ENCODE results near the gene RABIF.

Gene RABIF

DNA sequence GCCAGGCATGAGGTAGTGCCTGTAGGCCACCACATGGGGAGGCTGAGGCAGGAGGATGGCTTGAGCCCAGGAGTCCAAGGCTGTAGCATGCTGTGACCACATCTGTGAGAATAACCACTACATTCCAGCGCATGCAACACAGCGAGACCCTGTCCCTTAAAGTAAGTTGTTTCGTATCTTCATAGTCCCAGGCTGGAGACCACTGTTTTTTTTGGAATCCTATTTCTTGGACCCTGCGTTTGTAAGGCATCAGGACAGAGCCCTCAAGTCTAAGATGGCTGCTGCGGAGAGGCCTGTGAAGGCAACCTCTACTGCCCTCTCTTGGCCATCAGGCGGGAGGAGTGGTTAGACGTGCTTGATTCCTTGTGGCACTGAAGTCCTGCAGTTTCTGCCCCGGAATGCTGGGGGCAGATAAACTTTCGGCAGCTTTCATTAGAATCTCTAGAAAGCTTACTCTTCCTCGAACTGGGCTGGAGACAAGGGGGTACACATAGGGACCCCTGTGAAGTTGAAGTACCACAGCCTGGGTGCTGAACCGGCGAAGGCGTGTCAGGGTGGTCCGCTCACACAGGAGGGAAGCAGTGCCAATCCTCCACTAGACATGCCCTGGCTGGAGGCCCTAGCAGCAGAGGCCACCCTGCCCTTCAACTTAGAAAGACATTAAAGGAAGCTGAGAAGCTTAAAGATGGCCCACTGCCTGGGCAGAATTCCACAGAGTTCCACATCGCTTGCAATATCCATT, 36.6 kb downstream of the RABIF start:
- TF ChIP-seq, protein P1, sequence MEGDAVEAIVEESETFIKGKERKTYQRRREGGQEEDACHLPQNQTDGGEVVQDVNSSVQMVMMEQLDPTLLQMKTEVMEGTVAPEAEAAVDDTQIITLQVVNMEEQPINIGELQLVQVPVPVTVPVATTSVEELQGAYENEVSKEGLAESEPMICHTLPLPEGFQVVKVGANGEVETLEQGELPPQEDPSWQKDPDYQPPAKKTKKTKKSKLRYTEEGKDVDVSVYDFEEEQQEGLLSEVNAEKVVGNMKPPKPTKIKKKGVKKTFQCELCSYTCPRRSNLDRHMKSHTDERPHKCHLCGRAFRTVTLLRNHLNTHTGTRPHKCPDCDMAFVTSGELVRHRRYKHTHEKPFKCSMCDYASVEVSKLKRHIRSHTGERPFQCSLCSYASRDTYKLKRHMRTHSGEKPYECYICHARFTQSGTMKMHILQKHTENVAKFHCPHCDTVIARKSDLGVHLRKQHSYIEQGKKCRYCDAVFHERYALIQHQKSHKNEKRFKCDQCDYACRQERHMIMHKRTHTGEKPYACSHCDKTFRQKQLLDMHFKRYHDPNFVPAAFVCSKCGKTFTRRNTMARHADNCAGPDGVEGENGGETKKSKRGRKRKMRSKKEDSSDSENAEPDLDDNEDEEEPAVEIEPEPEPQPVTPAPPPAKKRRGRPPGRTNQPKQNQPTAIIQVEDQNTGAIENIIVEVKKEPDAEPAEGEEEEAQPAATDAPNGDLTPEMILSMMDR (IDR thresholded peaks at IDR 0.05; ENCODE audit: extremely low read depth, insufficient read depth, missing control alignments): peak; percentile 72
- in situ Hi-C loops (cut with MboI; ENCODE audit: low pct_unique_long_range_greater_than_20kb, low sequenced_read_pairs, unreplicated experiment): no loop called here
- peak; percentile 72 for DNase-seq (ENCODE audit: low spot score)

DNA sequence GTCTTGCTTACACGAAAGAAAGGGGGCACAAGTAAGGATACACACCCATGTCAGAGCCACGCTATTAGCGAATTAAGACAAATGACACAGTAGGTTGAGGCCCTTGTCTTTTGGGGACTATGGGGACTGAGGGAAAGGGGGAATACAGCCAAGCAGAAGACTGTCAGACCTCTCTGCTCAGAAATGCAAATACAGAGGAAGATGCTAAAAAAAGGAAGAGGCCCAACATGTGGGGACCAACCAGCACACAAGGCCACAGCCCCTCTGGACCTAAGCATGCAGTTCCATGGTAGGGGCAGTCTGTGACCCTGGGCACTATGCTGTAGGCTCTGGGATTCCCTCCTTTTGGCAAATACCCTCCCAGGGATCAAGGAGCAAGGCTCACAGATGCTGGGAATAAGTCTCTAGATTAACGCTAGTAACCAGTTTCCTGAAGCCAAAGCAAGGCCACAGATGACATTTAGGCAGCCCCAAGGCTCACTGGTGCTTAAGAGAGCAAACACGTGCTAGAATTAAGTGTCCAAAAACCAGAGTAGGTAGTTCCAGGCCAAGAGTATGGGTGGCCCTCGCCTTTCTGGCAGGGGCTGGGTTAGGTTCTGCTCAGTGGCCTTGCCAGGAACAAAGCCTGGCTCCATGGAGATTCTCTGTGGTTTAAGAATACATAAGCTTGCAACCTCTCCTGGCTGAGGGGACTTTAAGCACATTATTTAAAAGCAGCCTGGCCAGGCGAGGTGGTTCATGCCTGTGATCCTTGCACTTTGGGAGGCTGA, 38.2 kb downstream of the RABIF start:
- TF ChIP-seq, protein P1 (IDR thresholded peaks at IDR 0.05; ENCODE audit: extremely low read depth, insufficient read depth, missing control alignments): no peak
- DNase-seq (ENCODE audit: low spot score): no peak
- in situ Hi-C loops (cut with MboI; ENCODE audit: low pct_unique_long_range_greater_than_20kb, low sequenced_read_pairs, unreplicated experiment): no loop called here

DNA sequence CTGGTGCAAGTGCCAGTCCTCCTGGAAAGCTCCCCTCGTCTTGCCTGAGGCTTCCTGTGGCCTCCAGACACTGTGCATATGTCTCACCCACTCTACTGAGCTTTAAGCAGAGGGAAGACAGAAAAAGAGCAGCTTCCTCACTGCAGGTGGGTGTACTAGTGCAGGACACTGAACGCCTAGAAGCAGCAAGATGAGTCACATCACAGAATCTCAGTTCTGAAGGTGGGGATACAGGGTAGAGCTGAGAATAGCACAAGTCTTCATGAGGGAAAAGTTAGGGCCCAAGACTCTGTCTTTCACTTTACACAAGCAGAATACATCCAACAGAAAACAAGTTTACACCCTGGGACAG, 40.8 kb downstream of the RABIF start:
- TF ChIP-seq, protein P1 (IDR thresholded peaks at IDR 0.05; ENCODE audit: extremely low read depth, insufficient read depth, missing control alignments): no peak
- DNase-seq (ENCODE audit: low spot score): peak; percentile 73
- in situ Hi-C loops (cut with MboI; ENCODE audit: low pct_unique_long_range_greater_than_20kb, low sequenced_read_pairs, unreplicated experiment): no loop called here

DNA sequence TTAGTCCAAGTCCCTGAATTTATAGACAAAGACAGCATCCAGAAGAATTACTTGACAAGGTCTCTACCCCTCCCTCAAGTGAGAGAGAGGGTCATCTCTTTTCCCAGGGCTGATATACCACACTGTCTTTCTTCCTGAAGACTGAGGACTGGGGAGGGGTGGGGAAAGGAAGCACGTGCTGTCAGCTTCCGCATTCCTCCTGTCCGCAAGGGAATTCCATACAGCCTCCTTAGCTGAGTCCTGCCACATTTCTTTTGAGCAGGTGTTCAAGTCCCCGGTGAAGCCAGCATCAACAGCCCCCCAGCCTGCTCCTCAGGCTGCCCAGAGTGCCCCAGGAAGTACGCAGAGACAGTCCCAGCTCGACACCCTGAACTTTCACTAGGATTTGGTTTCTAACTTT, 44.0 kb downstream of the RABIF start:
- DNase-seq (ENCODE audit: low spot score): no peak
- in situ Hi-C loops (cut with MboI; ENCODE audit: low pct_unique_long_range_greater_than_20kb, low sequenced_read_pairs, unreplicated experiment): no loop called here
- TF ChIP-seq, protein P1 (IDR thresholded peaks at IDR 0.05; ENCODE audit: extremely low read depth, insufficient read depth, missing control alignments): no peak

DNA sequence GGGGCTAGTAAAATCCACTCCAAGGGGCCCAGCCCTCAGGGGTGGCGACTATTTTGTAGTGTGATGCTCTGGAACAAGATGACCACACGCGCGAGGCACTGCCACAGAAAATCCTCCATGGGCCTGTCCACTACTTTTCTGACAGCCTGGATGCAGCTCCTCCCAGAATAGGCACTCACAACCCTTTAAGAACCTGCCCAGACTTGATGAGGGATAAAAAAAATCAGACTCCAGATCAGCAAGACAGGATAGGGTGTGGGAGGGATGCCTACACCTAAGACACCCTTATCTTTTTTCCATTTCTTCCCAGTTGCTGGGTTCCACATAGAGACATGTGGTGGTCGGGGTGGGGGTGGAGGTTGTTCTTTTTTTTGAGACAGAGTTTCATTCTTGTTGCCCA, 44.7 kb downstream of the RABIF start:
- in situ Hi-C loops (cut with MboI; ENCODE audit: low pct_unique_long_range_greater_than_20kb, low sequenced_read_pairs, unreplicated experiment): no loop called here
- TF ChIP-seq, protein P1 (IDR thresholded peaks at IDR 0.05; ENCODE audit: extremely low read depth, insufficient read depth, missing control alignments): no peak
- DNase-seq (ENCODE audit: low spot score): no peak

DNA sequence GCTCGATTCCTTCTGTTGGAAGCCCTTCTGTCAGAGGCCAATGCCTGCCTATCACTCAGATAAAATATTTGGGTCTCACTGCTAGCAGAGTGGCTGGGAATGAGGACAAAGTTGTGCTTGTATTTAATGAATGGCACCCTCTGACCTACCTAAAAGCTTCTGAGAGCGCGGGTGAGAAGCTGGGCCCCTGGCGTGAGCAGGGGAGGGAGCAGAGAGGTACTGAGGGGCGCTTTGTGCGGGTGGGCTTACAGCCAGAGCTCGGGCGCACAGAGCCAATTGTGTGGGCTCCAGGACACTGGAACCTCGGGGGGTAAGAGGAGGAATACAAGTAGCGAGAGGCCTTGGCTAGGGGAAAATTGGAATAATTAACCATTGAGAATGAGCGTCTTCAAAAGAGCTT, 45.9 kb downstream of the RABIF start:
- no peak for DNase-seq (ENCODE audit: low spot score)
- TF ChIP-seq, protein P1 (IDR thresholded peaks at IDR 0.05; ENCODE audit: extremely low read depth, insufficient read depth, missing control alignments): no peak
- in situ Hi-C loops (cut with MboI; ENCODE audit: low pct_unique_long_range_greater_than_20kb, low sequenced_read_pairs, unreplicated experiment): no loop called here

Measured in GM13977 (cell line).